HepG2 (cell line): ENCODE results near the gene KLKB1. TPM values are rescaled to one million over a fixed set of nuclear protein-coding genes. Genes with fewer than 3 reads are reported as not detected.

Experiments
- ATAC-seq: fragments of 200-7000 bp; cut with Tn5 transposase; 3 replicates; pipeline ENCODE4 v1.9.1; 2020; ENCODE audit warnings: mild to moderate bottlenecking, moderate library complexity
- BruUV-seq: library from RNA; stranded (reverse); fragments of 400-500 nt; replicated peaks from 2 replicates; lab custom pipeline; 2021; lab: Mats Ljungman, UMichigan
- CTCF ChIA-PET: fragments of 300-600 bp; formaldehyde crosslinking; extraction: SDS; loops from one replicate; lab custom pipeline; 2021; ENCODE audit warnings: low total read pairs, inconsistent platforms, low intra/inter-chr PET ratio; lab: Yijun Ruan, JAX
- POLR2A ChIA-PET: fragments of 350-600 bp; sonication (Branson Sonifier 250); formaldehyde crosslinking; loops from one replicate; lab custom pipeline; 2020; ENCODE audit warnings: antibody characterized with exemption, inconsistent platforms; lab: Yijun Ruan, JAX
- DNase-seq: peaks from one replicate; pipeline ENCODE4 v3.0.0-alpha.2; 2015; ENCODE audit warnings: low spot score
- FAIRE-seq: peaks from 3 replicates; lab custom pipeline; 2011; peaks lifted over from hg19 to GRCh38; lab: Jason Lieb, UNC
- H2AFZ ChIP-seq: one replicate; pipeline ENCODE4 v1.6.1; 2011; ENCODE audit warnings: low read length, inconsistent platforms
- H3K27ac ChIP-seq: fragments of 300-600 bp; 3 replicates; pipeline ENCODE4 v1.8.0; 2011; ENCODE audit warnings: mixed run types, mild to moderate bottlenecking, mixed read lengths, low read length, inconsistent platforms; ENCODE audit not compliant: insufficient read depth; ENCODE audit errors: extremely low read length
- H3K27me3 ChIP-seq, 2 experiments: fragments of 200-600 bp in 1 of 2; 2 replicates in 1 of 2; 3 replicates in 1 of 2; pipeline versions ENCODE4 v1.6.0 to v1.8.0; 2011; ENCODE audit warnings: low read length in 2 of 2, mild to moderate bottlenecking in 2 of 2, moderate library complexity in 2 of 2, inconsistent platforms in 1 of 2; ENCODE audit not compliant: insufficient read depth in 2 of 2, control insufficient read depth in 1 of 2
- H3K36me3 ChIP-seq, 2 experiments: fragments of 200-600 bp in 1 of 2; replicated peaks in 1 of 2; 2 replicates in 1 of 2; 3 replicates in 1 of 2; pipeline versions ENCODE4 v1.5.1 to v1.8.0; 2011; ENCODE audit warnings: low read length in 2 of 2, inconsistent platforms in 1 of 2; ENCODE audit not compliant: insufficient read depth in 2 of 2, control insufficient read depth in 1 of 2
- H3K4me1 ChIP-seq: 2 replicates; pipeline ENCODE4 v1.5.1; 2012; ENCODE audit warnings: low read length, inconsistent platforms; ENCODE audit not compliant: insufficient read depth
- H3K4me2 ChIP-seq: 2 replicates; pipeline ENCODE4 v1.6.0; 2011; ENCODE audit warnings: low read depth, low read length, inconsistent platforms
- H3K4me3 ChIP-seq, 3 experiments: fragments of 200-600 bp in 1 of 3; sonication (generic), shearing (Covaris generic) in 1 of 3; replicated peaks in 1 of 3; 2 replicates each; pipeline ENCODE4 v1.5.1; 2011 to 2016; ENCODE audit warnings: low read length in 3 of 3, inconsistent platforms in 2 of 3, low read depth in 2 of 3, mild to moderate bottlenecking in 2 of 3, control low read depth in 1 of 3, mixed read lengths in 1 of 3; ENCODE audit not compliant: insufficient read depth in 1 of 3
- H3K79me2 ChIP-seq: one replicate; pipeline ENCODE4 v1.6.1; 2011; ENCODE audit warnings: low read length, inconsistent platforms; ENCODE audit not compliant: insufficient read depth
- H3K9ac ChIP-seq: 2 replicates; pipeline ENCODE4 v1.6.0; 2011; ENCODE audit warnings: mild to moderate bottlenecking, low read depth, low read length, inconsistent platforms; ENCODE audit not compliant: insufficient read depth
- H3K9me3 ChIP-seq: 2 replicates; pipeline ENCODE4 v1.5.1; 2012; ENCODE audit warnings: mild to moderate bottlenecking, low read length
- H4K20me1 ChIP-seq: 2 replicates; pipeline ENCODE4 v1.6.0; 2011; ENCODE audit warnings: inconsistent platforms, mild to moderate bottlenecking, low read length, moderate library complexity; ENCODE audit not compliant: insufficient read depth
- SRSF9 ChIP-seq: fragments of 200-400 bp; formaldehyde crosslinking; IDR thresholded peaks from 2 replicates; pipeline ENCODE4 v1.6.1; 2018; ENCODE audit warnings: borderline replicate concordance, mild to moderate bottlenecking, low read depth, low read length; ENCODE audit not compliant: insufficient read depth, poor library complexity, severe bottlenecking
- ZNF160 ChIP-seq: sonication (generic); formaldehyde crosslinking; IDR thresholded peaks from 2 replicates; pipeline ENCODE4 v1.8.0; 2022; ENCODE audit warnings: mild to moderate bottlenecking, inconsistent platforms, missing genetic modification reagents
- WGBS: methylation state at CpG from one replicate; pipeline ENCODE4 v1.1.6; 2017; ENCODE audit warnings: low lambda C conversion rate; 5-methylcytosine and 5-hydroxymethylcytosine counted together
- in situ Hi-C: cut with HindIII; loops from 2 replicates; pipeline ENCODE4 v1.10.0; 2017; ENCODE audit warnings: low pct_unique_long_range_greater_than_20kb; ENCODE audit not compliant: extremely low pct_ligation_motif_present
- intact Hi-C: fragments of 100-400 bp; cut with micrococcal nuclease; formaldehyde crosslinking; loops from one replicate; pipeline ENCODE4 v1.10.0; 2022; ENCODE audit not compliant: unreplicated experiment
- polyA plus RNA-seq, 8 experiments: library from polyadenylated mRNA; depleted of rRNA in 3 of 8; stranded (reverse) in 7 of 8; unstranded in 1 of 8; fragments of >200 nt; fragmentation: Illumina TruSeq in 4 of 8; extraction: Trizol in 4 of 8; gene quantifications; 2 replicates each; pipeline versions ENCODE4 v1.2.1 to v1.2.3, GENCODE V29; 2011 to 2016; ENCODE audit warnings: low read depth in 4 of 8, missing spikeins in 1 of 8, mixed read lengths in 1 of 8; ENCODE audit not compliant: insufficient read depth in 1 of 8
- total RNA-seq, 5 experiments: library from RNA; depleted of rRNA; stranded (reverse); fragments of >200 nt; fragmentation: Illumina TruSeq; extraction: Trizol; gene quantifications; 2 replicates each; pipeline ENCODE4 v1.2.3, GENCODE V29; 2016; ENCODE audit warnings: low read depth in 1 of 5
- TF ChIP-seq, protein P1 (sequence below): sonication (generic); formaldehyde crosslinking; IDR thresholded peaks from 2 replicates; pipeline ENCODE4 v1.4.0; 2020; ENCODE audit warnings: missing genetic modification reagents, borderline replicate concordance

Gene KLKB1
- total and polyA plus RNA-seq, 2 of the 13 experiments (the other 11 are each of a cell fraction or from before 2014, with no cell fraction given) = 0.26 to 0.49 TPM

DNA sequence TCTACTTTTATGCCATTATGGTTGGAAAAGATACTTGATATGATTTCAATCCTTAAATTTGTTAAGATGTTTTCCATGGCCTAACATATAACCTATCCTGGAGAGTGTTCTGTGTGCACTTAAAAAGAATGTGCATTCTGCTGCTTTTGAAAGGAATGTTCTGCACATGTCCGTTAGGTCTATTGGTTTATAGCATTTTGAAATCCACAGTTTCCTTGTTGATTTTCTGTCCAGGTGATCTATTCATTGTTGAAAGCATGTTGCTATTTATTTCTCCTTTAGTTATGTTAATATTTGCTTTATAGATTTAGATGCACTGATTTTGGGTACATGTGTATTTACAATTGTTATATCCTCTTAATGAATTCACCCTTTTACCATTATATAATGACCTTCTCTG is 5.7 kb upstream of the KLKB1 start:
- H3K4me3 ChIP-seq = no peak overlapping the region
- H3K36me3 ChIP-seq = no peaks in the 10 kb centered on the region
- H3K79me2 ChIP-seq = no peaks in the 10 kb centered on the region
- BruUV-seq = no TSS peak
- peaks cover 0 to under 1% of the 10 kb centered on the region in 2 experiments; a peak in 1 of 5 replicates for H3K27me3 ChIP-seq
- no peak for DNase-seq
- H3K27ac ChIP-seq = no peak overlapping the region
- TF ChIP-seq, protein P1, sequence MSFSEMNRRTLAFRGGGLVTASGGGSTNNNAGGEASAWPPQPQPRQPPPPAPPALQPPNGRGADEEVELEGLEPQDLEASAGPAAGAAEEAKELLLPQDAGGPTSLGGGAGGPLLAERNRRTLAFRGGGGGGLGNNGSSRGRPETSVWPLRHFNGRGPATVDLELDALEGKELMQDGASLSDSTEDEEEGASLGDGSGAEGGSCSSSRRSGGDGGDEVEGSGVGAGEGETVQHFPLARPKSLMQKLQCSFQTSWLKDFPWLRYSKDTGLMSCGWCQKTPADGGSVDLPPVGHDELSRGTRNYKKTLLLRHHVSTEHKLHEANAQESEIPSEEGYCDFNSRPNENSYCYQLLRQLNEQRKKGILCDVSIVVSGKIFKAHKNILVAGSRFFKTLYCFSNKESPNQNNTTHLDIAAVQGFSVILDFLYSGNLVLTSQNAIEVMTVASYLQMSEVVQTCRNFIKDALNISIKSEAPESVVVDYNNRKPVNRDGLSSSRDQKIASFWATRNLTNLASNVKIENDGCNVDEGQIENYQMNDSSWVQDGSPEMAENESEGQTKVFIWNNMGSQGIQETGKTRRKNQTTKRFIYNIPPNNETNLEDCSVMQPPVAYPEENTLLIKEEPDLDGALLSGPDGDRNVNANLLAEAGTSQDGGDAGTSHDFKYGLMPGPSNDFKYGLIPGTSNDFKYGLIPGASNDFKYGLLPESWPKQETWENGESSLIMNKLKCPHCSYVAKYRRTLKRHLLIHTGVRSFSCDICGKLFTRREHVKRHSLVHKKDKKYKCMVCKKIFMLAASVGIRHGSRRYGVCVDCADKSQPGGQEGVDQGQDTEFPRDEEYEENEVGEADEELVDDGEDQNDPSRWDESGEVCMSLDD (CRISPR knock-in tag) = no peak
- ATAC-seq = no peak
- 10% methylated on average over 1 of the region's 1 CpG for WGBS
- FAIRE-seq = no peak
- no peak overlapping the region for H2AFZ ChIP-seq
- ChIA-PET CTCF (no interaction called here), POLR2A (no interaction called here)
- no peak overlapping the region for H3K9ac ChIP-seq
- H3K4me2 ChIP-seq = no peak overlapping the region
- in situ Hi-C loops (no loop called here), intact Hi-C loops (no loop called here)
- H3K4me1 ChIP-seq = peaks cover 5% of the 10 kb centered on the region
- no peaks in the 10 kb centered on the region for H4K20me1 ChIP-seq
- peaks cover 8% of the 10 kb centered on the region; the same call in 1 of the 2 replicates for H3K9me3 ChIP-seq

DNA sequence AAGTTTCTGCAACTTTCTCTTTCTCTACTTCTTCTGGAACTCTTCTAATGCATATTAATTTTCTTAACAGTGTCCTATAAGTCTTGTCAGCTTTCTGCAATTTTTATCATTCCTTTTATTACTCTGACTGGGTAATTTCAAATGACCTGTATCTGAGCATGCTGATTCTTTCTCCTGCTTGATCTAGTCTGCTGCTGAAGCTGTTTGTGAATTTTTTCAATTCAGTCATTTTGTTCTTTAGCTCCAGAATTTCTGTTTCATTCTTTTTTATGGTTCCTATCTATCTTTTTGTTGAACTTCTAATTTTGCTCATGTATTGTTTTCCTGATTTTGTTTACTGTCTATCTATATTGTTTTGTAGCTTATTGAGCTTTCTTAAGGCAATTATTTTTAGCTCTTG is 1.5 kb upstream of the KLKB1 start:
- Histone ChIP-seq H3K27ac (no peak overlapping the region), H3K27me3 (peaks cover 0 to 1% of the 10 kb centered on the region in 2 experiments; a peak in 1 of 5 replicates), H3K9ac (no peak overlapping the region), H3K4me1 (peaks cover 25% of the 10 kb centered on the region), H2AFZ (no peak overlapping the region), H4K20me1 (no peaks in the 10 kb centered on the region), H3K9me3 (peaks cover 8% of the 10 kb centered on the region; the same call in 1 of the 2 replicates), H3K36me3 (no peaks in the 10 kb centered on the region), H3K4me3 (no peak overlapping the region), H3K79me2 (no peaks in the 10 kb centered on the region), H3K4me2 (no peak overlapping the region)
- FAIRE-seq = no peak
- in situ Hi-C loops (no loop called here), intact Hi-C loops (no loop called here)
- ATAC-seq = no peak
- no peak for TF ChIP-seq SRSF9
- peak; percentile 99 for TF ChIP-seq ZNF160 (CRISPR knock-in tag)
- BruUV-seq = no TSS peak
- CTCF ChIA-PET = no interaction called here
- no peak for DNase-seq
- POLR2A ChIA-PET = no interaction called here
